Stimulated activated CD8-positive, alpha-beta memory T cell treated with anti-CD3 and anti-CD28 coated beads, Interleukin-4, amount 100 ng/mL, for 48 hours (primary cell): ENCODE measurements around the gene GAA.

Experiments
- DNase-seq: peaks from one replicate; pipeline ENCODE4 v3.0.0-alpha.2; 2020

Gene GAA

DNA sequence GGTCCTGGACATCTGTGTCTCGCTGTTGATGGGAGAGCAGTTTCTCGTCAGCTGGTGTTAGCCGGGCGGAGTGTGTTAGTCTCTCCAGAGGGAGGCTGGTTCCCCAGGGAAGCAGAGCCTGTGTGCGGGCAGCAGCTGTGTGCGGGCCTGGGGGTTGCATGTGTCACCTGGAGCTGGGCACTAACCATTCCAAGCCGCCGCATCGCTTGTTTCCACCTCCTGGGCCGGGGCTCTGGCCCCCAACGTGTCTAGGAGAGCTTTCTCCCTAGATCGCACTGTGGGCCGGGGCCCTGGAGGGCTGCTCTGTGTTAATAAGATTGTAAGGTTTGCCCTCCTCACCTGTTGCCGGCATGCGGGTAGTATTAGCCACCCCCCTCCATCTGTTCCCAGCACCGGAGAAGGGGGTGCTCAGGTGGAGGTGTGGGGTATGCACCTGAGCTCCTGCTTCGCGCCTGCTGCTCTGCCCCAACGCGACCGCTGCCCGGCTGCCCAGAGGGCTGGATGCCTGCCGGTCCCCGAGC is 17.9 kb downstream of the GAA start:
- no peak for DNase-seq

DNA sequence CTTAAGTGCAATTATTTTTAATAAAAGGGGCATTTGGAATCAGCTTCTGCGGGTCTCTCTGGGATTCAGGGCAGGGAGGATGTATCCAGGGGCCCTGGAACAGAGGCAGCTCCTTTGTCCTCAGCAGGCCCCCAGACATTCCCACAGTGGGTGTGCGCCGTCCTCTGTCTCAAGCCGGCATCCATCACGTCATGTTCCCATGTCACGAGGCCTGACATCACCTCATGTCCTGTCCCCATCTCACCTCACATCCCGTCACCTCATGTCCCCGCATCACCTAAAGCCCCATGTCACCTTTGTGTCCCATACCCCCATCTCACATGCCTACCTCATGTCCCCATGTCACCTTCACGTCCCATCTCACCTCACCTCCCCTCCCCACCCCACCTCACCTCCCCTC is 18.5 kb downstream of the GAA start:
- DNase-seq, result no peak

DNA sequence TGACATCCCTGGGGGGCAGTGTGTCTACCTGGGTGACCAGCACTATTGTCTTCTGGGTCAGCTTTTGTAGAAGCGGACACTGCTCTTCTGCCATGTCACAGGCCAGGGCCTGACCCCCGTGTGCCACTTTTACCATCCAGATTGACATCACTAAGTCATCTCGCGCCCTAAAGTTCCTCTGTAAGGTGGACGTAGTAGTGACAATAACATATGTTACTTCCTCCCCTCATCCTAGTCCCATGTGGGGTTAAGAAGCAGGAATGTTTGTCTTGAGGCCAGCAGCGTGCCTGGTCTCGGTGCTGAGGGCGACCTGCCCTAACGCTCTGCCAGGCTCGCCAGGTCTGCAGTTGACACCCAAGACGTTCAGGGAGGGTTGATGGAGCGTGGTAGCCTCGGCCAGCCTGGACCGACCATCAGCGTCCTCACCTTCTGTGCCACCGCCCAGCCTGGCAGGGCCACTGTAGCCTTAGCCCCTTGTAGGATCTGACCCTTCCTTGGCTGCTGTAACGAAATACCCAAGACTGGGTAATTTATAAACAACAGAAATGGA is 20.7 kb downstream of the GAA start:
- DNase-seq, result no peak

DNA sequence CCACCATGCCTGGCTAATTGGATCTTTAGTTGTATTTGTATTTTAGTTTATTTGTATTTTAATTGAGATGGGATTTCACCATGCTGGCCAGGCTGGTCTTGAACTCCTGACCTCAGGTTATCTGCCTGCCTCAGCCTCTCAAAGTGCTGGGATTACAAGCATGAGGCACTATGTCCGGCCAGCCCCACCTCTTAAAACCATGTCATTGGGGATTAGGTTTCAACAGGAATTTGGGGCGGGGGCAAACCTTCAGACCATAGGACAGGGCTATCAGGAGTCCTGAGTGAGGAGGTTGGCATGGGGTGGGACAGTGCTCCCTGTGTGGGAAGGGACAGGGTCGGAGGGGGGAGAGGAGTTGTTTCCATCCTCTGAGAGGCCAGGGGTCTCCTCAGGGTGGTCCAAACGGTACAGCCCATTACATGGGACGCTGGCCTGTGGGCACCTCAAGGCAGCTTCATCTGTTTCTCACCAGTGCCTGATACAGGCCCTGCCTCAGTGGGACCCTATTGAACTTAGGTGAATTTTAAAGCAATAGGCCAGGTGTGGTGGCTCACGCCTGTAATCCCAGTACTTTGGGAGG is 21.6 kb downstream of the GAA start:
- DNase-seq, result no peak

GRCh38 chr17:80123791-80124190 is 22.4 kb downstream of the GAA start:
- DNase-seq, result no peak

DNA sequence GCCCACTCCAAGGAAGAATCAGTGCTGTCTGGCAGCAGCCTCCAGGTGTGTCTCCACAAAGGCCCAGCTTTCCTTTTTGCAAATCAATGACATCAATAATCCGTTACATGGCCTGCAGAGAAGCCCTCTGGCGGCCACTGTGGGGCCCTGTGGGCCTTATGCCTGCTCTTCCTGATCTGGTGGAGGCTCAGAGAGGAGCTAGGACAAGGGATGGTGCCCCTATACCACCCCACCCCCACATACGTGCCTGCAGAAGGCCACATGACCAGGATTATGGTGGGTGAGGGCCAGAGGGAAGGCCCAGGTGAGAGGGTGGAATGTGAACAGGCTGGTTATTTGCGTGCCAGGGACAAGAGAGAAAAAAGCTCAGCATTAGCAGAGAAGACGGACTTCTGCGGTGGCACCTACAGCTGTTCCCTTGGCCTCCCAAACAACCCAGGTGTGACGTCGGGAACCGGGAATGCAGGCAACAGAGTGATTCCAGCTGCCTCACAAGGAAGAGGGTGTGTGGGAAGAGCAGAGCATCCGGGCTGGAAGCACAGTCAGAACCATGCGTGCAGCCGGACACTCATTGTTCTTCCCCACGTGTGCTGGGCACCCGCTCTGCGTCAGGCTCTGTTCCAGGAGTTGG is 23.1 kb downstream of the GAA start:
- DNase-seq, result no peak

DNA sequence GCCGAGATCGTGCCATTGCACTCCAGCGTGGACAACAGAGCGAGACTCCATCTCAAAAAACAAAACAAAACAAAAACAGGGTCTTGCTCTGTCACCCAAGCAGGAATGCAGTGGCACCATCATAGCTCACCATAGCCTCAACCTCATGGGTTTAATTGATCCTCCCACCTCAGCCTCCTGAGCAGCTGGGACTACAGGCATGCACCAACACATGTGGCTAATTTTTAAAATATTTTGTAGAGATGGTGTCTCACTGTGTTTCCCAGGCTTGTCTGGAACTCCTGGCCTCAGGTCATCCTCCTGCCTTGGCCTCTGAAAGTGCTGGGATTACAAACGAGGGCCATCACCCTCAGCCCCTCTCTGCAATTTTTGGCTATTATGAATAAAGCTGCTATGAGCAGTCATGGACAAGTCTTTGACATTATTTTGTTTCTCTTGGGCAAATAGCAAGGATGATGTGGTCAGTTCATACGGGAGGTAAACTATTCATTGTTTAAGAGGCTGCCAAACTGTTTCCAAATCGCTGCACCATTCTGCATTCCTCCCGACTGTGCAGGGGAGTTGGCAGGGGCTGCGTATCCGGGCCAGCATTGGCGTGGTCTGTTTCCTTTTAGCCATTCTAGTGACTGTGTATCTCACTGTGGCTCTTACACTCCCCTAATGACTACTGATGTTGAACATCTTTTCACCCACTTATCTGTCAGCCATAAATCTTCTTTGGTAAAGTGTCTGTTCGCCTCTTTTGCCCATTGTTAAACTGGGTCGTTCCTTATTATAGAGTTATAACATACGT is 24.5 kb downstream of the GAA start:
- no peak for DNase-seq

DNA sequence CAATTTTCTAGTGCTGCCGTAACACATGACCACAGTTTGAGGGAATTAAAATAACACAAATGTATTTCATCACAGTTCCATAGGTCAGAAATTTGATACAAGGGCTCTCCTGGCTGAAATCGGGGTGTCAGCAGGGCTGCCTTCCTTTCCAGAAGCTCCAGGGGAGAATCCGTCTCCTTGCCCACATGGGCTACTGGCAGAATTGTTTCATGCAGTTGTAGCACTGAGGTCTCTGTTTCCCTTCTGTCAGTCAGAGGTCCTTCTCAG is 25.0 kb downstream of the GAA start:
- no peak for DNase-seq

GRCh38 chr17:80129006-80129565 is 27.7 kb downstream of the GAA start:
- DNase-seq, result no peak

DNA sequence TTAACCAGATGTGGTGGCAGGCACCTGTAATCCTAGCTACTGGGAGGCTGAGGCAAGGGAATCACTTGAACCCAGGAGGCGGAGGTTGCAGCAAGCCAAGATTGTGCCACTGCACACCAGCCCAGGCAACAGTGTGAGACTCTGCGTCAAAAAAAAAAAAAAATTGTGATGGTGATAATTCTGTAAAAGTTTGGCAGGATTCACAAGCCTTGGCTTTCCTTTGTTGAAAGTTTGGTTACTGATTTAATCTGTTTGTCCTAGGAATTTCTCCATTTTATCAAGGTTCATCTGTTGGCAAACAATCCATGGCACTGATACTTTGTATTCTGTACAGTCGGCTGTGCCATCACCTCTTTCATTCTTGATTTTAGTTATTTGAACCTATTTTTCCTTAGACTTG is 29.6 kb downstream of the GAA start:
- DNase-seq, result no peak

DNA sequence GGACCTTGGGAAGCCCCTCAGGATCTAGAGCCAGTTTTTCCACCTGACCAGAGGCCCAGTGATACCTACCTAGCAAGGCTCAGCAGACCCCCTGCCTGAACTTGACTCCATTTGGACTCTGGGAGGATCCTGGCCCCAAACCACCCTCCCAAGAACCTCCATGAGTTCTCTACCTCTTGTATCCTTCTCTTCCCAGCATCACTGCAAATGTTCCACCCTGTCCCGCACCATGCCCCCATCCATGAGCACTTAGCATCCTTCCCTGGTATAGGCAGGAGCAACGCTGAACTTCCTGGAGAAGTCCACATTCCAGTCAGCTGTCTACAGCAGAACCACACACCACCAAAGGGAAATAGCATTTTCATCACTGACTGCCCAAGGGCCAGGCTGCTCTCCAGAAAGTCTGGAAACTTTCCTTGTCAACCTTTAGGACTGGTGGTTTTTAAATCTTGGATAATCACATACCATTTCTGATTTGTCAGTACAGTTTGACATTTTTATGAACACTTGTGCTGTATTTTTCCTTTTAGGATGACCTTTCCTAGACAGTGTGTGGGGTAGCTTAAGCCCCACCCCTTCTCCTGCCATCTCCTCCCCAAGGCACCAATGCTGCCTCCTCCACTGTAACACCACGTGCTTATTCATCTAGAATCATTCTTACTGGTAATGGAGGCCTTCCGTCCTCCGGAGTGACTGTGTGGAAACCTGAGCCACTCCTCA is 31.7 kb downstream of the GAA start:
- no peak for DNase-seq

DNA sequence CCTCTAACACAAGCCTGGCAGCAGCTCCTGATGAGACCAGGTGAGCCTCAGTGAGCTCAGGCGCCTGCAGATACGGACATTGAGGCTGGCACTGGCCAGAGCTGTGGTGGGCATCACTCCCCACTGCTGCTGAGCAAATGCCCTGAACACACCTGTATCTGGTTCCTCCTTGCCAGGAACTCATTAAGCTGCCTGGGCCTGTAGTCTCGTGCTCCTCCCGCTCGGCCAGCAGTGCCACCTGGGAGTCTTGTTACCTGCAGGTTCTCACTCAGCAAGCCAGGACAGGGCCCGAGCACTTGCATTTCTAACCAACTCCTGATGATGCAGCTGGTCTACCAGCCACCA is 32.2 kb downstream of the GAA start:
- no peak for DNase-seq

GRCh38 chr17:80137131-80137530 is 35.8 kb downstream of the GAA start:
- DNase-seq, result no peak

DNA sequence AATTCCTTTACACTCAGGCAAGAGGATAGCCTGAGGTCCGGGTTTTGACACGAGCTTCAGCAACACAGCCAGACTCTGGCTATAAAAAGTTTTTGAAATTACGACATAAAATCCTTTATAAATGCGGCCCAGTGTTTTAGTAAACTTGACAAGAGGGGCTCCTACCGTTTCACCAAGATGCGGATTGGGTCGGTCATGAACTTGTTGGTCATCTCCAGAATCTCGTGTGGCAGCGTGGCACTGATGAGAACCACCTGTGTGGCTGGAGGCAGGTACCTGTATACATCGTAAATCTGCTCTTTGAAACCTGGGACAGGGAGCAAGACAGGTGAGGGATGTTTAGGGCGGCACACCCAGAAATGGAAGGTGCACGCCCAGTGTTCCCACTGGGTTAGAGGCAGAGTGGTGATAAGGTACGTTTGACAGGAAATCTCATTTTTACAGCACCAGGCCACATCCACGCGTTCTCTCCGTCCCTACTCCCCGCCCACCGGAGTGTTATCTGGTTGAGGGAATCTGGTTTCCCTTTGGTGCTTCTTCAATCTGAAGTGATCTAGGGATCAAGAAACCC is 37.6 kb downstream of the GAA start:
- no peak for DNase-seq

- DNase-seq, result no peak
Observed at GRCh38 chr17:80141463-80142165, 40.2 kb downstream of the GAA start.

GRCh38 chr17:80142929-80143328 is 41.5 kb downstream of the GAA start:
- no peak for DNase-seq

GRCh38 chr17:80145076-80146075 is 44.0 kb downstream of the GAA start:
- DNase-seq, result no peak

DNA sequence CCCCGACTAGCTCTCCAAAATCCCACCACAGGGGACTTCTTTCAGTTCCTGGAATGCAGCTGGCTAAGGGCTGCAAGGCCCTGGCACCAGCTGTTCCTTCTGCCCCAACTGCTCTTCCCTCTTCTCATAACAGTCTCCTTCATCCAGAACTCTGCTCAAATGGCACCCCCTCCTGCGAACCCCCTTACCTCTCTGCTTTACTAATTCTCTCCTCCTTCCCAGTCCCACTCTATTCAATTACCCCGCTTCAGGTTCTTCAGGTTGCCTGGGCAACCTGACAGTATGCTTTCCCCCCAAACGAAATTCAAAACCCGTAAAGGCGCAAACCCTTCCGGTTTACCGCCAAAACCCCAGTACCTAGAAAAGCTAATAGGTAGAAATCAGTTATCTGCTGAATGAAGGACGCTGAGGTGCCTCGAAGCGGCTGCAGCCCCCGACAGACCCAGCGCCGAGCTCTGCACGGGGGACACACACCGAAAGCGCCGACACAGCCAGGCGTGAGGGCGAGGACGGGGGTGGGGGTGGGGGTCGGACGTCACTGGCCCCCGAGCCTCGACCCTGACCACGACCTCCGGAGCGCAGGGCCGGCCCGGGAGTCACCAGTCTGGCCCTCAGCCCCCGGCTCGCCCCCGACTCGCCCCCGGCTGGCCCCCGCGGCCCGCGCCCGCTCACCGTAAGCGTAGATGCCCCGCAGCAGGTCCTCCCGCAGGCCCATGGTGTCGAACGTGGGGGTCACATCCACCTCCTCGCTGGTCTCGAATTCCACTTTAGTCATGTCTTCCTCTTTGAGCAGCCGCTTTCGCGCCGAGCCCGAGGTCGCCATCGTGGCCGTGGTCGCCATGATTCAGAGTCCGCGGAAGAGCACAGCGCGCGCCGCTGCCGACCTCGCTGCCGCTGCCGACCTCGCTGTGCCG is 45.0 kb downstream of the GAA start:
- DNase-seq, result peak; percentile 37

- peak; percentile 98 for DNase-seq
Observed at GRCh38 chr17:80147035-80147822, 45.8 kb downstream of the GAA start, which contains the start of gene EIF4A3. Gene EIF4A3 (minus strand): TSS chr17:80147128. CDS start chr17:80146961, 167 bp downstream.
